ENCODE data around the gene ELFN1.

GRCh38 chr7:1620835-1621234 is 49.2 kb upstream of the ELFN1 start:
- TF ChIP-seq CTCF (conservative IDR thresholded peaks at IDR 0.05; ENCODE audit: low read depth, low read length) (no peak), EZH2 (IDR thresholded peaks at IDR 0.05; ENCODE audit: low read length, unreplicated experiment) (no peak)
